ENCODE measurements around the gene CELF3. TPM values are rescaled to one million over a fixed set of nuclear protein-coding genes. Genes with fewer than 3 reads are reported as not detected.

CELF3 gene
- total RNA-seq, 1 donor from 2014 or later = not detected

- no peak for DNase-seq (ENCODE audit: low read depth)
Measured at GRCh38 chr1:151720974-151721787, 4.6 kb upstream of the CELF3 start, which contains the start of gene RIIAD1. Gene RIIAD1 (plus strand): TSS chr1:151721522. CDS start chr1:151721537, 15 bp downstream.

DNA sequence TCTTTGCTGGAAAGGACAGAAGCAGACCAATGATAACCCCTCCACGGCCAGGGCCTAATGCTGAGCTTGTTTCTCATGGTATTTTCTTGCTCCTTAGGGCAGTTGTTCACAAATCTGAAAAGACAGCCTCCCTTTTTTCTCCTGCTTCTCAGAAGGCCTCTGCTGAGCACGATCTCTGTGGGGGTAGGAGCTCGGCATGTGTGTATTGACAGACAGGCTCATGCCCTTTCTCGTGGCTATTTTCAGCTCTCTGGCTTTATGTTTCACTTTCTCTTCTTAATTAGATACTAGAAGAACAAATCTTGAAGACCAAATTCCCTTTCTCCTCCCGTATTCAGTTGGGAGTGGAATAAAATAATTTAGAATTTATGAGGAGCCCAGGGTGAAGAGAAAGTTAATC is 4.0 kb upstream of the CELF3 start:
- peak; percentile 14 for DNase-seq (ENCODE audit: low read depth)

- DNase-seq (ENCODE audit: low read depth) = no peak
Measured at GRCh38 chr1:151720125-151720524, 3.5 kb upstream of the CELF3 start.

DNA sequence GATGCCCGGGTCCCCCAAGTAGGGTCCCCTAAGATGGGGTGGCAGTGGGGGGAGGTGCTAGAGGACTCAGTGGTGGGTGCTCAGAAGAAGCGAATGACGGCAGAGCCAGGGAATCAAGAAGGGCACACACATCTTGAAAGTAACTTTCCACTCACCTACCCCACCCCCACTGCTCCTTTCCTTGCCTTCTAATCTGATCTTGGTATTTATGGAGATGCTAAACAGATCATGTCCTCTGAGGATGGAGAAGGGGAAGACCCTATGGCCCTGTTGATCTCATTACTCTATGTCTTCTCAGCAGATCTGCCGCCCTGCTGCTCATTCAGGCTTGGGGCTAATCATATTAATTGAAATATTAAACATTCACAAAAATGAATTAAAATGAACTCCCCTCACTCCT is 2.1 kb upstream of the CELF3 start:
- no peak for DNase-seq (ENCODE audit: low read depth)

GRCh38 chr1:151718011-151718431 is 1.4 kb upstream of the CELF3 start:
- DNase-seq (ENCODE audit: low read depth) = peak; percentile 41

GRCh38 chr1:151716405-151716762 is 219 bp downstream of the CELF3 start:
- DNase-seq (ENCODE audit: low read depth) = no peak

- DNase-seq (ENCODE audit: low read depth) = no peak
Measured at GRCh38 chr1:151715726-151716404, 738 bp downstream of the CELF3 start.

- no peak for DNase-seq (ENCODE audit: low read depth)
Measured at GRCh38 chr1:151714820-151715725, 1.5 kb downstream of the CELF3 start.

DNA sequence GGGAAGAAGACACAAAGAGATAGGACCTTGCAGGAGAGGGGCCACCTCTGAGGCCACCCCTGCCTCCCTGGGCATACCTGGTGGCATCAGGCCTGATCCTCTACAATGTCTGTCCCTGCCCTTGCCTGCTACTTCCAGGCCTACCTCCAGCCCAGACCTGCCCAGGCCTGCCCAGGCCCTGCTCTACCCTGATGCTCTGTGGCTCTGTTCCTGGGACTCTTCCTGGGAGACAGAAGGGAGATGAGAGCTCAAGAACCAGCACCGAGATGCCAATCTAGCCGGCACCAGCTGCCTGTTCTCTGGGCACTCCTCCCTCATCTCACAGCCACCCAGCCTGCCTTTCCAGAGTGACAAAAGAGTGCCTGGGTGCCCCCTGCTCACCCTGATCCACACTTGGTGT is 2.7 kb downstream of the CELF3 start:
- DNase-seq (ENCODE audit: low read depth) = no peak

DNA sequence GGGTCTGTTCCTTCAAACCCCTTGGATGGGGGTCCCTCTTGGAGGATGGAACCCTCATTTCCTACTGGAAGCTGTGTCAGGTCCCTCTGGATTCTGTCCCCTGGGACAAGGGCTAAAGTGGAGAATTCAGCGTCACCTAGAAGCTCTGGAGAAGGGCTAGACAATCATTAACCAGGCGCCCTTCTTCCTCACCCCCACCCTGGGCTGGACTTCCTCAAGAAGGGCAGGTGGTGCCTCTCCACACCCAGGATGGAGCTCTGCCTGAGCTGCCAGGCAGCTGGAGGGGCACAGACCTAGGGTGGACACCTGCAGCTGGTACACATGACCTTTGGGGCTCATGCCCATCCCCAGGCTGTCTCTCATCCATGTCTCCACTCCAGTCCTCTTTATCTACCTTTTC is 3.6 kb downstream of the CELF3 start:
- DNase-seq (ENCODE audit: low read depth) = peak; percentile 40

- DNase-seq (ENCODE audit: low read depth) = no peak
Measured at GRCh38 chr1:151711951-151712350, 4.7 kb downstream of the CELF3 start.

GRCh38 chr1:151711044-151711800 is 5.4 kb downstream of the CELF3 start:
- DNase-seq (ENCODE audit: low read depth) = no peak

GRCh38 chr1:151710187-151710840 is 6.3 kb downstream of the CELF3 start:
- no peak for DNase-seq (ENCODE audit: low read depth)

DNA sequence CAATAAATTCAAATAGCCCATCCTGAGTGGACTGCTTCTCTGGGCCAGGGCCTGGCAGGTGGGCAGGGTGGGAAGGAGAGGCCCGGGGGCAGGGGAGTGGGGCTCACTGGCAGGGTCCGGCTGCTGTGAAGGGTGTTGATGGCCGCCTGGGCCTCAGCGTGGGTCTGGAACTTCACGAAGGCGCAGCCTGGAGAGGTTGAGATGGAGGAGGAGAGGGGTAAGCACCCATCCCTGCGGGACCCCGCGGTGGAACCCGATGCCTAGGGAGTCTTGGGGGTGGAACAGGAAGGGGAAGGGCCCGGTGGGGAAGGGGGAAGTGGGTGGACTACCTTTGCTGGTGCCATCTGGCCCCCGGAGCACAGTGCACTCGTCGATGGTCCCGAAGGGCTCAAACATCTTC is 7.7 kb downstream of the CELF3 start:
- DNase-seq (ENCODE audit: low read depth) = no peak

DNA sequence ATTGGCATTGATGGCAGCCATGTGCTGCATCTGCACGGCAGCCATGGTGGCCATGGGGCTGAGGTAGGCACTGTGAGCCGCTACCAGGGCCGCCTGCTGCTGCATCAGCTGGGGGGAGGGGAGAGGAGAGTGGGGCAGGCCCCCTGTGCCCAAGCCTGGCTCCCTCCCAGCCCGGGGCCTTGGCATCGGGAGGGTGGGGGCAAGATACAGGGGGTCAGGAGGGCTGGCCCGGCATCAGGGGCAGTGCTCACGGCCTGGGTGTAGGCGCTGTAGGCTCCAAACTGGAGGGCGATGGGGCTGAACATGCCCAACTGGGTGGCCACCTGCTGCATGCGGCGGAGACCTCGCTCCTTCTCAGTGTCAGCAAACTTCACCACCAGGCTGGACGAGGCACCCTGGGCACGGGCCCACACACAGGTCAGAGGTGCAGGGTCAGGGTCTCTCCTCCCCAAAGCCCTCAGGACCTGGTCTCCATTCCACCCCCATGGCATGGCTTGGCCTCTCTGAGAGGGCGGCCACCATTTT is 9.0 kb downstream of the CELF3 start:
- no peak for DNase-seq (ENCODE audit: low read depth)

GRCh38 chr1:151706464-151707415 is 9.9 kb downstream of the CELF3 start:
- DNase-seq (ENCODE audit: low read depth) = no peak

GRCh38 chr1:151705753-151706463 is 10.7 kb downstream of the CELF3 start:
- DNase-seq (ENCODE audit: low read depth) = no peak

DNA sequence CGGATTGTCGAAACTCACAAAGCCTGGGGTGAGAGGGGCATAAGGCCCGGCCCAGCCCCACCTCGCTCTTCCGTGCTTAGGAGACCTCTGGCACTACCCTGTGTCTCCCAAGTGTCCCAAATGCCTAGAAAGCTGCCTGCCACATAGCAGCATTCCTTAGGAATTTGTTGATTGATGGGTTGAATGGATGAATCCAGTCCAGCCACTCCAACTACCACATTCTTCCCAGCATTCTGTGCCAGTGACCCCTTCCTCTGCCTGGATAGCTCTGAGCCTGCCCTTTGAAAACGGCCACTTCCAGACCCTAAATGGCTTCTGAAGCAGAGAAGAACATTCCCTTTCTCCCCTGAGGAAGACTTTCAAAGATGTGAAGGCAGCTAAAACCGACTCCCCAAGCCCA is 11.5 kb downstream of the CELF3 start:
- no peak for DNase-seq (ENCODE audit: low read depth)

DNA sequence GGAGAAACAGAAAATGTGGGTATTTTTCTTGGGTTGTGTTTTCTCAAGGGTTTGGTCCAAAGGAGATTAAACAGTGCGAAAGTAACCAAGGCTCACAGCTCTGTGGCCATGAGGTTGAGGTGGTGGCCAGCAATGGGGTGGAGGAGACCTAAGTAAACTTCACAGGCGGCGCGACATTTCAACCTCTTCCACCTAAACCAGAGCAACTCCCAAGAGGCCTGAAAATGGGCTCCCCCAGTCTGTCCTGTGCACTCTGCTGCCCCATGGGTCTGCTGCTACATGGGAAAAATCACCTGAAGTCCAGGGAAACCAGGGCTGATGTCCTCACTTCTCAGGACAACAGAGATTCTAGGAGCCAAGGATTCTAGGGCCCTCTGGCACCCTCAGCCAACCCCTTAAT is 12.4 kb downstream of the CELF3 start:
- no peak for DNase-seq (ENCODE audit: low read depth)
